HG03196 (cell line): ENCODE measurements around the gene GRAMD1A.
"Not testable (repeated sequence)": the region's sequence is repeated elsewhere in the genome, so short reads cannot be mapped to it uniquely, and the experiment has no call there.

ENCODE experiments used
- ATAC-seq: cut with Tn5 transposase; IDR thresholded peaks from one replicate; pipeline ENCODE4 v1.9.1; 2021; ENCODE audit not compliant: unreplicated experiment

Gene GRAMD1A

DNA sequence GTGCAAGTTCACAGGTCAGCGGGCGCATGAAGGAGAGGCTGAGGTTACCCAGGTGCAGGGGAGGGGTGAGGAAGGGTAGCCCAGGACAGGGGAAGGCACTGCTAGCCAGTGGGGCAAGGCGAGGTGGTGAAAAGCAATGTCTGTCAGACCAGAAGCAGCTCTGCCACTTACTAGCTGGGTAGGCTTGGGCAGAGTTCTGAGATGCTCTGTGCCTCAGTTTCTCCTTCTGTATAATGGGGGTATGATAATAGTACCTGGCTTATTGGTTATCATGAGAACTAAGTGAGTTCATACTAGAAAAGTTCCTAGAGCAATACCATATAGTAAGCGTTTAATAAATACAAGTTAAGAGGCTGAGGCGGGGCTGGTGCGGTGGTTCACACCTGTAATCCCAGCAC, 15.8 kb downstream of the GRAMD1A start:
- ATAC-seq = no peak

DNA sequence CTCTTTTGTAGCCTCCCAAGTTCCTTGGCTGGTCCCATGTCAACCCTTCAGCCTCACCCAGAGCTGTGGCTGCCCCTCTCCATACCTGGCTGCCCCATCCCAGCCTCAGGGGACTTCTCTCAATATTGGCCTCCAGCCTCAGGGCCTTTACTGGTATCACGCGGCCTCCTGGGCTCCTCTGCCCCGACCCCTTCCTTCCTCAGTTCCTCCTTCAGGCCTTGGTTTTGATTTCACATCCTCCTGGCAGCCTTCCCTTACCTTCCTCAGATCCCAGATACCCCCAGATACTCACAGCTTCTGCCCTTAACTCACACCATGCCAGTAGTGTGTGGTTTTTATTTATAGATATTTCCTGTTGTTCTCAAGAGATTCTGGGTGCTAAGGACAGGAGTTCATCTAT, 17.4 kb downstream of the GRAMD1A start:
- ATAC-seq = no peak

DNA sequence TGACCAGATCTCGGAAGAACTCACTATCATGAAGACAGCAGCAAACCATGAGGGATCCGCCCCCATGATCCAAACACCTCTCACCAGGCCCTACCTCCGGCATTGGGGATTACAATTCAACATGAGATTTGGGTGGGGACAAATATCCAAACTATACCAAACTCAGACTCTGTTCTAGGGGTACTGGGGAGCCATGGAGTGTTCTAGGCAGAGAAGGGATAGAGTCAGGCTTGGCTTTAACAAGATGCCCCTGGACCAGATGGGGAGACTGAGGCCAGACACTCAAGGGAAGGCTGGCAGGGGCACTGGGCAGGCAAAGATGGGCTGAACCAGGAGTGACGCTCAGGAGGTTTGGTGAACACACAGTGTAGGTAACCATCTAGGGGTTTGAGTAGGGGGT, 18.3 kb downstream of the GRAMD1A start:
- ATAC-seq = no peak

DNA sequence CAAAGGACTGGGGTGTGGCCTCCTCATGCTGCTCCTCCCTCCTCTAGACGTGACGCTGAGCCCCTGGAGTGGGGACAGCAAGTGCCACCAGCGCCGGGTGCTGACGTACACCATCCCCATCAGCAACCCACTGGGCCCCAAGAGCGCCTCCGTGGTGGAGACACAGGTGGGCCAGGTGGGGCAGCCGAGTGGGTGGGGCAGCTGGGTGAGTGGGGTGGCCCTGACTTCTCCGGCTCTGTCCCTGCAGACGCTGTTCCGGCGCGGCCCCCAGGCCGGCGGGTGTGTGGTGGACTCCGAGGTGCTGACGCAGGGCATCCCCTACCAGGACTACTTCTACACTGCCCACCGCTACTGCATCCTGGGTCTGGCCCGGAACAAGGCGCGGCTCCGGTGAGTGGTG, 19.0 kb downstream of the GRAMD1A start:
- ATAC-seq = no peak

DNA sequence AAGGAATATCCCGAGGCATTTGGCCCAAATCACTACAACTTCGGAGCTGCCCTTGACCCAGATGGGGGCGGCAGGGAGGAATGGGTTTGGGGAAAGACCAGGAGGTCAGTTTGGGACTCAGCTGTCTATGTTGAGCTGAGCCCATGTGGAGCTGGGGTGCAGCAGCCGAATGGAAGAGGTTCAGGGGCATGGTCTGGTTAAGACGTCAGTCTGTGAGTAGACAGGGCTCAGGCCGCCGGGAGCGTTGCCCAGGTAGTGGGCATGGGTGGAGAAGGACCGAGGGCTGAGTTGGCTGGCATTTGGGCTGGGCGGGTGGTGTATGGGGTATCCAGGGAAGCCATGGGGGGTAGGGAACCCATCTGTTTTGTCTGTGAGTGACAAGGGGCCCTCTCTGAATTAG, 20.9 kb downstream of the GRAMD1A start:
- ATAC-seq = no peak

DNA sequence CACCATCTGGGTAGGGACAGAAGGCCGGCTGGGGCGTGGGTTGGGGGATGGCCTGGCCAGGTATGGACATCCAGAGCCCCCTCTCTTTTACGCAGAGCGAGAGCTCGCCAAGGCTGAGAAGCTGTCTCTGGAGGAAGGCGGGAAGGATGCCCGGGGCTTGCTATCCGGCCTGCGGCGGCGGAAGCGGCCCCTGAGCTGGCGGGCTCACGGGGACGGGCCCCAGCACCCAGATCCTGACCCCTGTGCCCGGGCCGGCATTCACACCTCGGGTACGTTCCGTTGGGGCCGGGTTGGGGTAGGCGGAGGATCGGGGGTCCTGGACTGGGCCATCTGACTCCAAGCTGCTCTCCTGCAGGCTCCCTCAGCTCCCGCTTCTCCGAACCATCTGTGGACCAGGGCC, 21.5 kb downstream of the GRAMD1A start:
- ATAC-seq = no peak

DNA sequence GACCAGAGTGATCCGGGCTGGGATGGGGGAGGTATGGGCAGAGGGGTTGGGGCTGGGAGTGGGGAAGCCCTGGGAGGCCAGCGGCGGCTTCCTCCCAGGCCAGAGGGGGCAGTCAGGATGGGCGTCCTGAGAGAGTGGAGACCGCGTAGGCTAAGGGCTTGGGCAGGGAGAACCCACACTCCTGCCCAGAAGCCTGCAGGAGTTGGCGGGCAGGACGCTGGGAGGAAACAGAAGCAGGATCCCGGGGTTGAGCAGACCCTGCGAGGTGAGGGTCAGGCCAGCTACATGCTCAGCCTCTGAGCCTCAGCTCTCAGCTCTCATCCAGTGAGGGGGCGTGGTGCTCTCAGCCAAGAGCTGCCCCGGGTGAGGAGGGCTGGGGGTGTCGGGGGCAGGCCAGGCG, 22.3 kb downstream of the GRAMD1A start:
- no peak for ATAC-seq

DNA sequence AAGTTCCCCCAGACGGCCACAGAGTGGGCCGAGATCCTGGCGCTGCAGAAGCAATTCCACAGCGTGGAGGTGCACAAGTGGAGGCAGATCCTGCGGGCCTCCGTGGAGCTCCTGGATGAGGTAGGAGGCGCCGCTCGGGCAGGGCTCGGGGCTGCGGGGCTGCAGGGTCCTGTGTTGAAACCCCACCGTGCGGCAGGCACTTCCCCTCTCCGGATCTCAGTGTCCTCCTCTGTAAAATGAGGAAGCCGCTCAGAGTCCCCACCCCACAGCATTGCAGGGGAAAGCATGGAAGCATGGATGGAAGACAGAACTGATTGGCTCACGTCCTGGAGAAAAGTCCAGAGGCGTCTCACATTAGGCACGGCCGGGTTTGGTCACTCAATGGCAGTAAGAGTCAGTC, 23.3 kb downstream of the GRAMD1A start:
- no peak for ATAC-seq

DNA sequence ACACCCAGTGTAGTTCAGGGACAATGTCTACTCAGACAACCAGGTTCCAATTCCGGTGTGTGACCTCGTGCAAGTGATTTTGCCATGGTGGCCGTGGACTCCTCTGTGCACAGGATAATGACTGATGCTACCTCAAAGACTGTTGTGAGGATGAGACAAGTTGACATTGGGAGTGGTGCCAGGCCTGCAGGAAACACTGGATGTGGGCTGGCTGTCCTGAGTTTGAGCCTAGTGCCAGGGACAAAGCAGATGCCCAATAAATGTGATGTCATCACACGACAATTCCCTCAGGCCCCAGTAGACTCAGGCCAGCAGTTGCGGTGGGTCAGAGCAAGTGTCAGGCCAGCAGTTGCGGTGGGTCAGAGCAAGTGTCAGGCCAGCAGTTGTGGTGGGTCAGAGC, 24.0 kb downstream of the GRAMD1A start:
- no peak for ATAC-seq

DNA sequence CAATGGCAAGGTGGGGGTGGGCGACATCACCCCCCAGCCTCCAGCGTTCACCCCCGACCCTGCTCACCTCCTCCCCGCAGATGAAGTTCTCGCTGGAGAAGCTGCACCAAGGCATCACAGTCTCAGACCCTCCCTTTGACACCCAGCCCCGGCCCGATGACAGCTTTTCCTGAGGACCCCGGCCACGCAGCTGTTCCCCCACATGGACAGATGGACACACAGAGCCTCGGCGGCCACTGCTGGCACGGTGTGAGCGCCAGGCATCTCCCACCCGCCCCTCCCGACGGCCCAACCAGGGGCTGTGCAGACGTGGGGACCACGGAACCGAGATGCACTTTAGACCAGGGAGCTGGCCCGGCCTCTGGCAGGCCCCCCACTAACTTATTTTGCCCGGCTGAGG, 25.8 kb downstream of the GRAMD1A start:
- ATAC-seq = no peak

DNA sequence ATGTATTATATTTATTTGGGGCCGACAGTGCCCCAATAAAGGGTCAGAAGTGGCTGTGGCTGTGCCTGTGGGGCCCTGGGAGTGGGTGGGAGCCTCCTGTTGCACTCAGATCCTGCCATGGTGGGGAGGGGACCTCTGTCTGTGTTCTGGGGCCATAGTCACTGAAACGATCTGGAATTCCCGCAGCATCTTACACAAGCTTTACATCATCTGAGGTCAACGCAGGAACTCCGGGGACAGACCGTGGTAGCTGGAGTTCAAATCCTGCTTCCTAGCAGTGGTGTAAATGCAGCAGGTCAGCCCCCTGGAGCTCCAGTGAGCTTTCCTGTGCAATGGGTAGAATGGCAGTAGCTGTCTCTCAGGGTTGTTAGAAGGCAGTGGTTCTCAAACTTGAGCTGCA, 26.3 kb downstream of the GRAMD1A start:
- ATAC-seq = no peak

DNA sequence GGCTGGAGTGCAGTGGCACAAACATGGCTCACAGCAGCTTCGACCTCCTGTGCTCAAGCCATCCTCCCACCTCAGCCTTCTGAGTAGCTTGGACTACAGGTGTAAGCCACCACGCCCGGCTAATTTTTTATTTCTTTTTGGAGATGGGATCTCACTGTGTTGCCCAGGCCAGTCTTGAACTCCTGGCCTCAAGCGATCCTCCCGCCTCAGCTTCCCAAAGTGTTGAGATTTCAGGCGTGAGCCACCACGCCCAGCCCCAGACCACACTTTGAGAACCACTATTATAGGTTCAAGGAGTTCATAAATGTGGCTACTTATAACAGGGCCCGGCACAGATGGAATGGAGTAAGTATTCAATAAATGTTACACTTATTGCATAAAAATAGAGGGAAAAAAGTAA, 26.9 kb downstream of the GRAMD1A start:
- no peak for ATAC-seq

DNA sequence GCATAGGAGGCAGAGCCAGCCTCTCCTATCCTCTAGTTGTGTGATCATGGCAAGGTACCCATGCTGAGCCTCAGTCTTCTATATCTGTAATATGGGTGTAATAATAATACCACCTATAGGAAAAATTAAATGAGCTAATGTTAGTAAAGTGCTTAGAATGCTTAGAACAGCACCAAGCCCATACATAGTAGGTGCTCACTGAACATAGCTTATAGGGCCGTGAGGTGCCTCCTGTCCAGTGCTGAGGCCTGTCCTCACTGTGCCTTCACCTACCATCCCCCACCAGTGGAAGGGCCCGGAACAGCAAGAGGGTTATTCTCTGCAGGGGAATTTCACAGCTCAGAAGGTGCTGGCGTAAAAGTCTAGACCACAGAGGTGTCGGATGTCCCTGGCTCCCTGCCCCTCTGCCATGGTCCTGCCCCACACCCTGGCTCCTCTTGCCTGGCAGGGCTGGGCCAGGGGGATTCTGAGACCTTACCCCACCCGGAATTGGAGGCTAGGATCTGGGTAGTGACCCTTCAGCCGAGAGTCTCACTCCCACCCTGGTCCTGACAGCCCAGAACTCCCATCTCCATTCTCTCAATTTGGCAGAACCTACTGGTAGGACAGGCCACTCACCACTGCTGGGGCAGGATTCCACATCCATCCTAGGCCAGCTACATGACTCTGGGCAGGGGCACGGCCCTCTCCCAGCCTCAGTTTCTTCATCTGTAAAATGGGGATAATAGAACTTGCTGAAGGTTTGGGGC, 27.9 kb downstream of the GRAMD1A start:
- ATAC-seq = no peak

DNA sequence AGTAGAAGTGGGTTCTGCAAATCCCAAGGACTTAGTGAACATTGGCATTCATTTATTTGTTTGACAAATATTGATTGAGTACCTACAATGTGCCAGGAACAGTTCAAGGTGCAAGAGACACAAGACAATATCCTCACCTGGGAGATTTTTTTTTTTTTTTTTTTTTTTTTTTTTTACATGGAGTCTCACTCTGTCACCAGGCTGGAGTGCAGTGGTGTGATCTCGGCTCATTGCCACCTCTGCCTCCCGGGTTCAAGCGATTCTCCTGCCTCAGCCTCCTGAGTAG, 28.4 kb downstream of the GRAMD1A start:
- ATAC-seq = not testable (repeated sequence)

DNA sequence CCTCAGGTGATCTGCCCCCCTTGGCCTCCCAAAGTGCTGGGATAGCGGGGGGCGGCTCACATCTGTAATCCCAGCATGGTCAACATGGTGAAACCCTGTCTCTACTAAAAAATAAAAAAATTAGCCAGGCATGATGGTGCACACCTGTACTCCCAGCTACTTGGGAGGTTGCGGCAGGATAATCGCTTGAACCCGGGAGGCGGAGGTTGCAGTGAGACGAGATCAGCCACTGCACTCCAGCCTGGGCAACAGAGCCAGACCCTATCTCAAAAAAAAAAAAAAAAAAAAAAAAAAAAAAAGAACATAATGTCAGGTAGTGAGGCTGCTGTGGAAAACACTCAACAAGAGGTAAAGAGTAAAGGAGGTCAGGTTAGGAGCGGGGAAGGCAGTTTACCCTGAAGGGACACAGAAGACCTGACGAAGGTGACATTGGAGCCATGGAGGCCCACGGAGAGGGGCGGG, 29.2 kb downstream of the GRAMD1A start:
- not testable (repeated sequence) for ATAC-seq

DNA sequence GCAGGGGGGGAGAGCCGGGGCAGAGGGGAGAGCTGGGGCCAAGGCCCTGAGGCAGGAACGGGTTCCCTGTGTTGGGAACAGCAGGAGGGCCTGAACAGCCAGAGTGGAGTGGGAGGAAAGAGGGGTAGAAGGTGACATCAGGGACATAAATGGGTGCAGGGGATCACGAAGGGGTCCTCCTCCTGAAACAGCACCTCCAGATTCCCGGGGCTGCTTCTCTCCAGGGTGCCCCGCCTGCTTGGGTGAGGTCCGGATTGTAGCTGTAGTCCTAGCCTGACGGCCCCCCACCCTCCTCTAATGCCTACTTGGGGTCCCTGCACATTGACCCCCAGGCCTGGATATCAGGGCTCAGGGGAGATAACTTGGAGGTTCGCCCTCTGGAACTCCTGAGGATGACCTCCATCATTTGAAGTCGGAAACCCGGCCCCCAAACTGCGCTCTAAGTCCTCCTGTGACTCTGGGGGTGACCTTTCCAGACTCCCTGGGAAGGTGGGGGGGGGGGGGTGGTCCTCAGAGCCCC, 29.7 kb downstream of the GRAMD1A start:
- ATAC-seq = no peak

DNA sequence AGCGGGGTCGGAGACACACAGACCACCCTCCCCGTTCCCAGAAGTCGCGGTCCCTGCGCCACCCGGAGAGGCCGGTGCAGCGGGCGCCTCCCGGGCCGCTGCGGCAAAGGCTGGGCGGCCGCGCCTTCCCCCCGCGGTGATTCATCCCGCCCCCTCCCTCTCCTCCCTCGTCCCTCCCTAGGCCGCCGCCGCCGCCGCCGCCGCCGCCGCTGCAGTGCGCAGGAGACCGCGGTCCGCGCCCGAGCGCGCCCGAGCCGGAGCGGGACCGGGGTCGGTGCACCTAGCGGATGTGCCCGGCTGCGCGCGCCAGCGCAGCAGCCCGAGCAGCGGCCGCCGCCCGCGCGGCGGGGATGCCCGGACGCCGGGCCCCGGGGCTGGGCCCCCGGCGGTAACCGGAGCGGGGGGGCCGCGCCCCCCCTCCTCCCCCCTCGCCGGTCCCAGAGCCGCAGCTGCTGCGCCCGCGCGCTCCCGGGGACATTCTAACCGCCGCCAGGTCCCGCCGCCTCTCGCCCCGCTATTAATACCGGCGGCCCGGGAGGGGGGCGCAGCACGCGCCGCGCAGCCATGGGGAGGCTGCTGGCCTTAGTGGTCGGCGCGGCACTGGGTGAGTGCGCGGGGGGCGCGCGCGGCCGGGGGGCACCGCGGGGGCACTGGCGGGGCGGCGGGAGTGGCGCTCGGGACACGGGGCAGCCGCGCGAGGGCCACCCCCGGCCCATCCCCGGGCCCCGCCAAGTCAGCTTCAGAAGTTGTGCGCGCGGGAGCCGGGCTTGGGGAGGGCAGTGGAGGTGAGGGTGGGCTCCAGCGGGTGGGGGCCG, 30.3 kb downstream of the GRAMD1A start, which contains the start of gene SCN1B:
TSS of gene SCN1B (plus strand) at position 214 of the 815 bp plus-strand sequence. CDS start at position 565, 351 bp downstream.
- no peak for ATAC-seq

DNA sequence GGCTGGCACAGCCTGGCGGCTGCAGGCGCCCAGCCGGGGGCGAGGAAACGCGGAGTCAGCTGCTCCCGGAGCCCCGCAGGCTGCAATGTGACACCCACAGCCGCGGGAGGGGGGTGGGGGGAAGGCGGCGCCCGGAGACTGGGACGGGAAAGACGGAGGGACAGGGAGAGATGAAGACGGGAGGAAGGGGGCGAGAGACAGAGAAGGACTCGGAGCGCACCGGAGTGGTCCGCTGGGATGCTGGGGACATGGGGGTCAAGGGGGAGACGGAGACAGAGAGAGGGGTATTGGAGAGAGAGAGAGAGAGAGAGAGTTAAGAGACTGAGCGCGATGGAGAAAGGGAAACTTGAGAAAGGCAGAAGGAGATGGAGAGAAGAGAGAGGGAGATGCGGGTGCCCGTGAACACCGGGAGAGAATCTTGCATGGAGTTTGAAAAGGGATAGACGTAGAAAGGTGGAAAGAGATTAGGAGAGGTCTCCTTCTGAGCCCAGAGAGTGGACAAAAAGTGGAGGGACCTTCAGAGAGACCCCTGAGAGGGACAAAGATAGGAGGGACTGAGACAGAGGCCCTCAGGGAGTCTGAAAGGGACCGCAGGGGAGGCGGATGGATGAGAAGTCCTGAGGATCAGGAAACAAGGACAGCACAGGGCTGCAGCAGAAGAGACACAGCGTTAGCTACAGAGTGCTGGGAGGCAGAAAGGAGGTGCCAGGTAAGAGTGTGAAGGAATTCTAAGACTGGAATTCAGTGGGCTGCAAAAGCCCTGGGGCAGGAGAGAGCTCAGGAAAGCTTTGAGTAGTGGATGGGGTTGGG, 31.2 kb downstream of the GRAMD1A start:
- no peak for ATAC-seq

DNA sequence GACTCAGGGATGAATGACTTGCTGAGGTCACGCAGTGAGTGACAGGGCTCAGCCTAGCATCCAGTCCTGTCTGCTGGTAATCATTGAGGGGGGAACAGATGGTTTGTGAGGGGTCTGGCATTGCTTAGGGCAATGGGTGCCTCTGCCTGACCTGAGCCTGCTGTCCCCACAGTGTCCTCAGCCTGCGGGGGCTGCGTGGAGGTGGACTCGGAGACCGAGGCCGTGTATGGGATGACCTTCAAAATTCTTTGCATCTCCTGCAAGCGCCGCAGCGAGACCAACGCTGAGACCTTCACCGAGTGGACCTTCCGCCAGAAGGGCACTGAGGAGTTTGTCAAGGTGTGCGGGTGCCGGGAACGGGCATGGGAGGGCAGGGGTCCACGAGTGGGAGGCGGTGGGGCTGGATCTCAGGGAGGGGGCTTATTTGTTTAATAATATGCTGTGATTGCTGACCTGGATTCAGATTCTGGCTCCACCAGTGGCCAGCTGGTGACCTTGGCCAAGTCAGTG, 32.3 kb downstream of the GRAMD1A start:
- ATAC-seq = no peak

DNA sequence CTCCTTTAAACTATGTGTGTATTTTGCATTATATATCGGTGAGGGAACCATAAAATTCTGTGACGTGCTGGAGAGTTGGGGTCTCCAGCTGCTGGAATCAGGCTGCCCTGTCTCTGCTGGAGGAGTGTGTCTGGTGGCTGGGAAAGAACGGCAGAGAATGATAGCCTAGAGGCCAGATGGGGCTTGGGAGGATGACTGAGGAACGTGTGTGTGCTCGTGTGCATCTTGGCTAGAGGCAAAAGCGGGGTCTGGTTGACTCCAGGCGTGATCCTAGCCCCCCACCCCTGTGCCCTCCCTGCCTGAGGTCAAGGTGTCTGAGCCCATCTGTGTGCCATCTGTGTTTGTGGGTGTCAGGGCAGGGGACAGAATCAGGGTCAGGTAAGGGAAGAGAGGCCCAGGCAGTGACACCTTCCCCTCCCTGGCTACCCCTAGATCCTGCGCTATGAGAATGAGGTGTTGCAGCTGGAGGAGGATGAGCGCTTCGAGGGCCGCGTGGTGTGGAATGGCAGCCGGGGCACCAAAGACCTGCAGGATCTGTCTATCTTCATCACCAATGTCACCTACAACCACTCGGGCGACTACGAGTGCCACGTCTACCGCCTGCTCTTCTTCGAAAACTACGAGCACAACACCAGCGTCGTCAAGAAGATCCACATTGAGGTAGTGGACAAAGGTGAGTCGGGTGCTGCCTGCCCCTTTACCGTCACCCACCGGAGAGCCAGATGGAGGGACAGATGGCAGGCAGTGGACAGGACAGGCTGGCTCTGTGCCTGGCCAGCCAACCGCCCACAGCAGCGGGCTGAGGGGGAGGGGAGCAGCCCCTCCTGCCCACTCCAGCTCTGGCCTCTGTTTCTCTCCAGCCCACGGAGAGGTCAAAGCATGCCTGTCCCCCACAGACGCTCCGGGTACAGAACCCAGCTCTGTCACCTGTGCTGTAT, 33.2 kb downstream of the GRAMD1A start:
- ATAC-seq = no peak
